Body of pancreas (tissue), 4 donors: Measurements from ENCODE around the gene ISCA1.

Experiments used
- POLR2A ChIP-seq, 3 donors: fragments of 450-650 bp; IDR thresholded peaks; one replicate each; pipeline ENCODE4 v1.6.1; 2016; ENCODE audit warnings: antibody characterized with exemption in 3 of 3, mild to moderate bottlenecking in 2 of 3
- TF ChIP-seq, protein P1 (sequence below), 7 experiments: fragments of 450-650 bp in 4 of 7; fragments of 200-600 bp in 3 of 7; sonication (generic) in 3 of 7; IDR thresholded peaks; one replicate each; pipeline ENCODE4 v1.5.1; 2016 to 2019; ENCODE audit warnings: antibody characterized with exemption in 7 of 7

DNA sequence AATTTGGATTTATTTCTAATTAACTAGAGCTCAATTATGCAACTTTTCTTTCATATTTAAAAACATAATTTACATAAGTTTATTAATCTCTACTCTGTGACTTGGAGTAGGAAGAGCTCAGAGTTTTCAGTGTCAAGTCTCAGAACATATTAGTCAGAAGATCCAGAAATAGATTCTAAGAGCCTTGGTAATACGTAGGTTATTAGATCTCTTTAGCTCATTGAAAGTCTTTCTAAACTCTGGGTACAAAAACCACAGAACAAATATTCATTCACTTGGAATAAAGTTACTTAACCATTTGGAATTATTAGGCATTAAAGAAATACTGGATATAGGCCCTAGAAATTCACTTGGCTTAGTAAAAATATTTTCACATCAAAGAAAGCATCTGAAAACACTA, 26.3 kb upstream of the ISCA1 start:
- TF ChIP-seq POLR2A (IDR thresholded peaks at IDR 0.05), result no peak
- TF ChIP-seq, protein P1, sequence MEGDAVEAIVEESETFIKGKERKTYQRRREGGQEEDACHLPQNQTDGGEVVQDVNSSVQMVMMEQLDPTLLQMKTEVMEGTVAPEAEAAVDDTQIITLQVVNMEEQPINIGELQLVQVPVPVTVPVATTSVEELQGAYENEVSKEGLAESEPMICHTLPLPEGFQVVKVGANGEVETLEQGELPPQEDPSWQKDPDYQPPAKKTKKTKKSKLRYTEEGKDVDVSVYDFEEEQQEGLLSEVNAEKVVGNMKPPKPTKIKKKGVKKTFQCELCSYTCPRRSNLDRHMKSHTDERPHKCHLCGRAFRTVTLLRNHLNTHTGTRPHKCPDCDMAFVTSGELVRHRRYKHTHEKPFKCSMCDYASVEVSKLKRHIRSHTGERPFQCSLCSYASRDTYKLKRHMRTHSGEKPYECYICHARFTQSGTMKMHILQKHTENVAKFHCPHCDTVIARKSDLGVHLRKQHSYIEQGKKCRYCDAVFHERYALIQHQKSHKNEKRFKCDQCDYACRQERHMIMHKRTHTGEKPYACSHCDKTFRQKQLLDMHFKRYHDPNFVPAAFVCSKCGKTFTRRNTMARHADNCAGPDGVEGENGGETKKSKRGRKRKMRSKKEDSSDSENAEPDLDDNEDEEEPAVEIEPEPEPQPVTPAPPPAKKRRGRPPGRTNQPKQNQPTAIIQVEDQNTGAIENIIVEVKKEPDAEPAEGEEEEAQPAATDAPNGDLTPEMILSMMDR (IDR thresholded peaks at IDR 0.05), result no peak
